MG63 (cell line): ENCODE data around the gene NDUFS3. TPM values are rescaled to one million over a fixed set of nuclear protein-coding genes. Genes with fewer than 3 reads are reported as not detected.
A peak's percentile ranks its signal among the peaks of the same experiment; 100 is the strongest.

Experiments used
- DNase-seq: peaks from one replicate; pipeline ENCODE4 v3.0.0-alpha.2; 2020
- H3K27me3 ChIP-seq: fragments of 250-450 bp; sonication (Bioruptor Pico); 2 replicates; pipeline ENCODE4 v1.5.1; 2020; ENCODE audit warnings: mild to moderate bottlenecking, moderate library complexity
- H3K36me3 ChIP-seq: fragments of 250-450 bp; sonication (Bioruptor Pico); 2 replicates; pipeline ENCODE4 v1.5.1; 2020; ENCODE audit warnings: mild to moderate bottlenecking, moderate library complexity
- H3K4me3 ChIP-seq: fragments of 250-450 bp; sonication (Bioruptor Pico); 2 replicates; pipeline ENCODE4 v1.5.1; 2020; ENCODE audit warnings: mild to moderate bottlenecking, moderate library complexity
- H3K9me3 ChIP-seq: fragments of 250-450 bp; sonication (Bioruptor Pico); 2 replicates; pipeline ENCODE4 v1.5.1; 2020; ENCODE audit warnings: mild to moderate bottlenecking, moderate library complexity
- total RNA-seq: library from RNA; depleted of rRNA; stranded (reverse); fragments of >200 nt; shearing (Covaris generic); gene quantifications from 2 replicates; pipeline ENCODE4 v1.2.3, GENCODE V29; 2014; ENCODE audit warnings: low replicate concordance

The NDUFS3 gene
- total RNA-seq, 1 experiment from 2014 or later, result 109 TPM

- Histone ChIP-seq H3K9me3 (no peaks in the 10 kb centered on the region), H3K36me3 (peaks cover 68% of the 10 kb centered on the region), H3K27me3 (no peaks in the 10 kb centered on the region), H3K4me3 (peak overlapping the region; percentile 71; the same call in 1 of the 2 replicates)
- DNase-seq, result no peak
Measured at GRCh38 chr11:47577460-47578041, 1.3 kb upstream of the NDUFS3 start.

DNA sequence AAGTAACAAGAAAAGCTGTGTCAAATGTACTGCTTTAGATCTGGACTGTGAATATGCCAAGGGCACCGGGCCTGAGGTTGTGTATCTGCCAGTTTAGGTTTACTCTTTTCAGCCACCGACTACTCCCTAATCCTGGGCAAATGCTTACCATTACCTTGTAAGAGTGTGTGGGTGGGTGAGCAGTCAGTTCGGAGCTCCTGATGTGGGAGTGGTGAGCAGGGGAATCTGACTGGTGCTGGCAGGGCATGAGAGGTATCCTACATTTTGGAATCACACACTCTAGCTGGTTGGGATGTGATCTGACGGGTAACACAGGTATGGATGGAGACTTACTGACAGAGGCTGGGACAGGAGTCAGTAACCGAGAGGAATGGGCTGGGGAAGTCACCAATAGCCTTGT, 5.0 kb downstream of the NDUFS3 start:
- DNase-seq, result no peak
- Histone ChIP-seq H3K9me3 (no peaks in the 10 kb centered on the region), H3K27me3 (no peaks in the 10 kb centered on the region), H3K36me3 (peaks cover 40% of the 10 kb centered on the region), H3K4me3 (no peak overlapping the region)

GRCh38 chr11:47586098-47586855, 7.4 kb downstream of the NDUFS3 start, which contains the start of gene FAM180B:
Gene FAM180B (plus strand): TSS chr11:47586678. CDS start chr11:47586769, 91 bp downstream.
- no peak for DNase-seq
- H3K27me3 ChIP-seq, result no peaks in the 10 kb centered on the region
- H3K4me3 ChIP-seq, result no peak within 1 kb of the TSS
- H3K36me3 ChIP-seq, result peaks cover 27% of the 10 kb centered on the region
- H3K9me3 ChIP-seq, result no peaks in the 10 kb centered on the region

DNA sequence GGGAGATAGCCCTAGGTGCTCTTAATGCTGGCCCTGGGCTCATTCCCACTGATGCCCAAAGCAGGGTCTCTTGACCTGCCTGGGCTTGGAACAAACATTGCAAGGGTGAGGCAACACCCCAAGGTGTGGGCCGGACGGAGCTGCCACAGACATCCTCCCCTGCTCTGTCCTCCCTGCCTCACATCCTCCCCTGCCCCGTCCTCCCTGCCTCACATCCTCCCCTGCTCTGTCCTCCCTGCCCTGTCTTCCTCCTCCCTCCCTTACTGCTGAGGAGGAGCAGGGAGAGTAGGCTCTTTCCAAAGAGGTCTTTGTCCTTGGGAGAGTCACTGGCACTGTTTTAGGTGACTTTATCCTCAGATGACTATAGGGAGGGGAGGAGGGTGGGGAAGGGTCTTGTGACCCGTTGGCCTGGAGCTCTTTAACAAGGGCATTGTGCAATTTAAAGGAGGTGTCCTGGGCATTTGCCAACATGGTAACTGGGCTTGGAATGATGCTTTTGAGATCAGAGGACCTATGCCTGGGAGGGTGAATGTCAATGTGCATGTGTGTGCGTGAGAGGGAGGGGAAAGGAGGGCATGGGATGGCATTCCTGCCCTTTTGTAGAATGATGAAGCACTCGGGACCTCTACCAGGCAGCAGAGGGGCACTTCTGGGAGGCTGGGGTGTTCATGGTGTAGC, 8.3 kb downstream of the NDUFS3 start:
- H3K9me3 ChIP-seq, result no peaks in the 10 kb centered on the region
- peaks cover 18% of the 10 kb centered on the region for H3K36me3 ChIP-seq
- H3K27me3 ChIP-seq, result no peaks in the 10 kb centered on the region
- DNase-seq, result no peak
- H3K4me3 ChIP-seq, result no peak overlapping the region

GRCh38 chr11:47587723-47588326, 9.0 kb downstream of the NDUFS3 start:
- Histone ChIP-seq H3K9me3 (no peaks in the 10 kb centered on the region), H3K36me3 (peaks cover 12% of the 10 kb centered on the region), H3K4me3 (no peak overlapping the region), H3K27me3 (no peaks in the 10 kb centered on the region)
- DNase-seq, result no peak

- Histone ChIP-seq H3K4me3 (no peak overlapping the region), H3K9me3 (no peaks in the 10 kb centered on the region), H3K36me3 (no peaks in the 10 kb centered on the region; the same call in 1 of the 2 replicates), H3K27me3 (peaks cover 11% of the 10 kb centered on the region)
- DNase-seq, result no peak
Measured at GRCh38 chr11:47589118-47589517, 10.2 kb downstream of the NDUFS3 start.

DNA sequence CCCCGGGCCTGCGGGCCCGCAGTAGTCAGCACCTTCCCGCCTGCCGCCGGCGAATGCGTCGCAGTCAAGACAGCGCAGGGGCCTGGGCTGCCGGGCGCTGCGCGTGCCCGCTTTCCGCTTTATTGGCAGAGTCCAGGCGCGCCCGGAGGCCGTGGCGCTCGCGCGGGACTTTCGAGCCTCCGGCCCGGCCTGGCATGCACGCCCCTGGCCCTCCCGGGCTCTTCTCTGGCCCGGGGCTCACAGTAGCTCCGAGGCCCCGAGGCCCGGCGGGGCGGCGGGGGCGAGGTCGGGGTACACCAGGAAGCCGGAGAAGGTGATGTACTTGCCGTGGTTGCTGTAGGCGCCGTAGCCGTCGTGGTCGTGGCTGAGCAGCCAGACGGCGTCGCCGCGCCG, 10.7 kb downstream of the NDUFS3 start:
- DNase-seq, result no peak
- Histone ChIP-seq H3K36me3 (no peaks in the 10 kb centered on the region; the same call in 1 of the 2 replicates), H3K27me3 (peaks cover 11% of the 10 kb centered on the region), H3K9me3 (no peaks in the 10 kb centered on the region), H3K4me3 (no peak overlapping the region)

- no peak for DNase-seq
- Histone ChIP-seq H3K9me3 (no peaks in the 10 kb centered on the region), H3K27me3 (peaks cover 11% of the 10 kb centered on the region), H3K4me3 (no peak overlapping the region), H3K36me3 (no peaks in the 10 kb centered on the region)
Measured at GRCh38 chr11:47589977-47590861, 11.3 kb downstream of the NDUFS3 start.

- no peak overlapping the region for H3K4me3 ChIP-seq
- peaks cover 11% of the 10 kb centered on the region for H3K27me3 ChIP-seq
- H3K36me3 ChIP-seq, result no peaks in the 10 kb centered on the region
- no peak for DNase-seq
- no peaks in the 10 kb centered on the region for H3K9me3 ChIP-seq
Measured at GRCh38 chr11:47591764-47592163, 12.9 kb downstream of the NDUFS3 start.

- no peak for DNase-seq
- Histone ChIP-seq H3K4me3 (no peak overlapping the region), H3K27me3 (peaks cover 11% of the 10 kb centered on the region), H3K36me3 (no peaks in the 10 kb centered on the region), H3K9me3 (no peaks in the 10 kb centered on the region)
Measured at GRCh38 chr11:47592251-47592650, 13.4 kb downstream of the NDUFS3 start.

DNA sequence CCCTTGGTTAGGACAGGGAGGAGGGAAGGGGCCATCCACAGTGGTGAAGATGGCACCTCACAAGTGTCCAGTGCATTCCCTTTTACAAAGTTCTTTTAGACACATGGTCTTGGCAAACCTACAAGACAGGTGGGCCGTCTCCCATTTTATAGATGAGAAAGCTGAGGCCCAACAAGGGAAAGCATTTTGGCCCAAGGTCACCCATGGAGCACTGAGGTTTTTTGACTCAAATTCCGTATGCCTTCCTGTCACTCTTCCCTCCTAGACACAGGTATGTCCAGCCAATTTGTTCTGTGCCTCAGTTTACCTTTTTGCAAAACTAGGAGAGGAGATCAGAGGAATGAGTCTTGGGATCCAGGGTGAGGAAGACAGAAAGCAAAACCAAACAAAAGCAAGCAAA, 14.1 kb downstream of the NDUFS3 start:
- H3K9me3 ChIP-seq, result no peaks in the 10 kb centered on the region
- H3K36me3 ChIP-seq, result no peaks in the 10 kb centered on the region
- no peak for DNase-seq
- H3K27me3 ChIP-seq, result peaks cover 11% of the 10 kb centered on the region
- no peak overlapping the region for H3K4me3 ChIP-seq

- no peak for DNase-seq
- H3K27me3 ChIP-seq, result peaks cover 11% of the 10 kb centered on the region
- H3K4me3 ChIP-seq, result no peak overlapping the region
- no peaks in the 10 kb centered on the region for H3K36me3 ChIP-seq
- H3K9me3 ChIP-seq, result no peaks in the 10 kb centered on the region
Measured at GRCh38 chr11:47593492-47593933, 14.6 kb downstream of the NDUFS3 start.

DNA sequence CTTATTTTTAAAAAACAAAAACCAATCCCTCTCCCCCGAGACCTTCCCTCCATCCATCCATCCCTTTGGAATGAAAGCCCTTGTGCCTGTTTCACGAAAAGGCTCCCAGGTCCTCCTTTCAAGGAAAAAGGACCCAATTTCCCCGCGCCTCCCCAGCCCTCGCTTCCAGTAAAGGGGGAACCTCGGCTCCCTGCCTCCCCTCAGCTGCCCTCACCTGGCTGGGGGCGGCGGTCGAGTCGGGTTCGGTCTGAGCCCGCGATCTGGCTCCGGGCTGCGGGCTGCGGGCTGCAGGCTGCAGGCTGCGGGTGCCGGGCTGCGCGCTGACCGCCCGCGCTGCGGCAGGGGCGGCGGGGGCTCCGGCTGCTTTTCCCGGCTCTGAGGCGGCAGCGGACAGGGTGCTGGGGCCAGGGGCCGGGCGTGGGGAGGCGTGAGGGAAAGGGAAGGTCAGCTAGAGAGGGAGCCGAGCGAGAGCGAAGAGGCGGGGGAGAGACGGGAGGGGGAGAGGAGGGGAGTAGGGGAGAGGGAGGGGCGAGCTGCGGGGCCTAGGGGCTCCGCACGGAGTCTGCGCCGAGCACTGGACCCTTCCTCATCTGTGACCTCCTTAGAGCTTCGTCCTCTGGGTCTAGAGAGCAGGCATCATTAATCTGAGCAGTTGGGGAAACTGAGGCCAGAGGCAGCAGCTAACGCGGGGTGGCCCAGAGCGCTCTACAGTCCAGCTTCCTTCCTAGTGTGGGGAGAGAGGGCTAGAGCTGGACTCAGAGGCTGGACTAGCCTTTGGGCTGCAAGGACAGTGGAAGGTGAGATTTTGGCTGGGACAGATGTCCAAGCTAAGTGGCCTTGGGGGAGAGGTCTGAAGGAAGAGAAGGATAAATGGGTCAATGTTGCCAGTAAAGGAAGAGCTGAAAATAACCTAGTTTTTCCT, 15.3 kb downstream of the NDUFS3 start, which contains the start of gene C1QTNF4:
Gene C1QTNF4 (minus strand): TSS at position 478 of the 922 bp plus-strand sequence. CDS start 3,601 bp downstream, outside the sequence.
- Histone ChIP-seq H3K4me3 (no peak within 1 kb of the TSS), H3K36me3 (no peaks in the 10 kb centered on the region), H3K9me3 (no peaks in the 10 kb centered on the region), H3K27me3 (peaks cover 11% of the 10 kb centered on the region)
- no peak for DNase-seq

GRCh38 chr11:47595029-47595428, 16.2 kb downstream of the NDUFS3 start:
- no peaks in the 10 kb centered on the region for H3K9me3 ChIP-seq
- no peak for DNase-seq
- H3K36me3 ChIP-seq, result no peaks in the 10 kb centered on the region
- H3K27me3 ChIP-seq, result peaks cover 11% of the 10 kb centered on the region
- no peak overlapping the region for H3K4me3 ChIP-seq

DNA sequence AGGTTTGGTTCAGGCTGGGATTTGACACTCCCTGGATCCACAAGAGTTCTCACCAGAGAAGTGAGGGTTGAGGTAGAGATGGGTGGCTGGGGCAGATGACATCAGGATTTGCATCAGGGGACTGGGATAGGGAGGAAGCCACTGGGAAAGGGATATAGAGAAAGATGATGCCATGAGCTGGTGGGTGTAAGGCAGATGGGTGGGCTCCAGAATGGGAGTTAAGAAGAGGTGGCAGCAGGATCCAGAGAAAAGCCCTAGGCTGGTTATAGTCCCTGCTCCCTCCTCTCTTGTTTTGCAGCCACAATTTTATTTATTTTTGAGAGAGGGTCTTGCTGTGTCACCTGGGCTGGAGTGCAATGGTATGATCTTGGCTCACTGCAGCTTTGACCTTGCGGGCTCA, 17.1 kb downstream of the NDUFS3 start:
- no peaks in the 10 kb centered on the region for H3K36me3 ChIP-seq
- no peaks in the 10 kb centered on the region for H3K9me3 ChIP-seq
- no peak overlapping the region for H3K4me3 ChIP-seq
- H3K27me3 ChIP-seq, result peaks cover 11% of the 10 kb centered on the region
- DNase-seq, result no peak
